Skeletal muscle satellite cell (primary cell): ENCODE results near the gene TRPM7.
"Not testable (repeated sequence)": the region's sequence is repeated elsewhere in the genome, so short reads cannot be mapped to it uniquely, and the experiment has no call there.

Experiments used
- H3K27me3 ChIP-seq: 2 replicates; pipeline ENCODE4 v1.7.0; 2013; ENCODE audit warnings: low read length; ENCODE audit not compliant: control insufficient read depth, insufficient read depth
- H3K36me3 ChIP-seq: 2 replicates; pipeline ENCODE4 v1.7.0; 2013; ENCODE audit warnings: mild to moderate bottlenecking, control low read depth, low read length; ENCODE audit not compliant: insufficient read depth
- H3K4me1 ChIP-seq: 2 replicates; pipeline ENCODE4 v1.7.0; 2013; ENCODE audit warnings: low read length; ENCODE audit not compliant: control insufficient read depth, insufficient read depth
- H3K4me2 ChIP-seq: 2 replicates; pipeline ENCODE4 v1.7.0; 2013; ENCODE audit warnings: mild to moderate bottlenecking, low read length
- H3K4me3 ChIP-seq: 2 replicates; pipeline ENCODE4 v1.7.0; 2013; ENCODE audit warnings: low read length
- H3K9ac ChIP-seq: 2 replicates; pipeline ENCODE4 v1.7.0; 2013; ENCODE audit warnings: mild to moderate bottlenecking, low read depth, low read length, moderate library complexity
- H3K9me3 ChIP-seq: replicated peaks from 2 replicates; pipeline ENCODE4 v1.7.0; 2013; ENCODE audit warnings: mild to moderate bottlenecking, control low read depth, low read length

The TRPM7 gene

DNA sequence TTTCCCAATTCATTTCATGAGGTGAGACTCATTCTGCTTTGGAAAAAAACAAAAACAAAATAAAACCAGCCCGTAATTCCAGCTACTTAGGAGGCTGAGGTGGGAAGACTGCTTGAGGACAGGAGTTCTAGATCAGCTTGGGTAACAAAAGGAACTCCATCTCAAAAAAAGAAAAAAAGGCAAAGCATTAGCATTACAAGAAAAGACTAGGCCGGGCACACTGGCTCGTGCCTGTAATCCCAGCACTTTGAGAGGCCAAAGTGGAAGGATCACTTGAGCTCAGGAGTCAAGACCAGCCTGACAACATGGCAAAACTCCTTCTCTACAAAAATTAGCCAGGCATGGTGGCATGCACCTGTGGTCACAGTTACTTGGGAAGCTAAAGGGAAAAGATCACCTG is 33.9 kb downstream of the TRPM7 start:
- Histone ChIP-seq H3K27me3 (no peaks in the 10 kb centered on the region), H3K4me1 (no peaks in the 10 kb centered on the region), H3K4me2 (no peak overlapping the region), H3K36me3 (peaks cover 62% of the 10 kb centered on the region), H3K9ac (no peak overlapping the region), H3K4me3 (no peak overlapping the region), H3K9me3 (no peaks in the 10 kb centered on the region)

DNA sequence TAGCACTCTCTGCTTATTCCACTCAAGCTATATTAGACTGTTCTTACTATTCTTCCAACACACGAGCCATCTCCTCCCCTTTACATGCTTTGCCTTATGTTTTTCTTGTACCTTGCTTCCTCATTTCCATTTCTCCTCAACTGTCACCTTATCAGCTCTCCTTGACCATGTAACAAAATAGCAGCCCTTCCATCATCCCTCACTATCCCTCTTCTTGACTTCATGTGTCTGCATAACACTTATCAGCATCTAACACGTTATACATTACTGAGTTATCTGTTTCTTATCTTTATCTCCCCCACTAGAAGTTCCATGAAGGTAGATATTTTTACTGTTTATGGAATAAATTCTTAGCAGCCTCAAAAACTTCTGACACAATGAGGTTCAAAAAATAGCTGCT is 45.3 kb downstream of the TRPM7 start:
- peaks cover 46% of the 10 kb centered on the region for H3K36me3 ChIP-seq

DNA sequence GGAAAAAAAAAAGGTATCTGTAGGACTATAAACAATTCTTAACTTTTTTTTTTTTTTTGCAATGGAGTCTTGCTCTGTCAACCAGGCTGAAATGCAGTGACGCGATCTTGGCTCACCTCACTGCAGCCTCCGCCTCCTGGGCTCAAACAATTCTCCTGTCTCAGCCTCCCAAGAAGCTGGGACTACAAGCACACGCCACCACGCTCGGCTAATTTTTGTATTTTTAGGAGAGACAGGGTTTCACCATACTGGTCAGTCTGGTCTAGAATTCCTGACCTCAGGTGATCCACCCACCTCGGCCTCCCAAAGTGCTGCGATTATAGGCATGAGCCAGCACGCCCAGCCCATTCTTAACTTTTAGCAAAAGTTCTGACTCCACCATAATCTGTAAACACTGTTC is 50.5 kb downstream of the TRPM7 start:
- Histone ChIP-seq H3K4me3 (no peak overlapping the region), H3K4me2 (no peak overlapping the region), H3K9me3 (no peaks in the 10 kb centered on the region), H3K36me3 (peaks cover 45% of the 10 kb centered on the region), H3K4me1 (peaks cover 11% of the 10 kb centered on the region), H3K27me3 (no peaks in the 10 kb centered on the region), H3K9ac (no peak overlapping the region)

More for the DNA sequence above, 45.3 kb downstream of the TRPM7 start:
- H3K9me3 ChIP-seq = no peaks in the 10 kb centered on the region
- H3K9ac ChIP-seq = no peak overlapping the region
- H3K4me2 ChIP-seq = no peak overlapping the region
- H3K4me1 ChIP-seq = no peaks in the 10 kb centered on the region
- H3K4me3 ChIP-seq = no peak overlapping the region
- no peaks in the 10 kb centered on the region for H3K27me3 ChIP-seq

DNA sequence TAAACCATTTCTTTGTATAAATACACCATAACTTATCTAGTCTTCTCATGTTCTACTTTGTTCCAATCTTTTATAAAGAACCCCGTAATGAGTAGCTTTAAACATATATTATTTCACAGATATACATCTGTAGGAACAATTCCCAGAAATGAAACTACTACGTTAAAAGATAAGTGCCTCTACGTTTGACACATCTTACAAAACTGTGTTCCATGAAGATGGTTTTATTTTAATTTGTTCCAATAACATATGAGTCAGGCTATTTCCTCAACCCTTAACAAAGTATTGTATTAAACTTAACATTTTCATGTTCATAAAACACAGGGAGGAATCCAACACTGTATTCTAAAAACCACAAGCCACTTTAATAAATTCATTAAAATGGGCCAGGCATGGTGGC is 52.9 kb downstream of the TRPM7 start:
- peak overlapping the region; percentile 40 for H3K4me2 ChIP-seq
- H3K36me3 ChIP-seq = peaks cover 50% of the 10 kb centered on the region
- no peak overlapping the region for H3K9ac ChIP-seq

DNA sequence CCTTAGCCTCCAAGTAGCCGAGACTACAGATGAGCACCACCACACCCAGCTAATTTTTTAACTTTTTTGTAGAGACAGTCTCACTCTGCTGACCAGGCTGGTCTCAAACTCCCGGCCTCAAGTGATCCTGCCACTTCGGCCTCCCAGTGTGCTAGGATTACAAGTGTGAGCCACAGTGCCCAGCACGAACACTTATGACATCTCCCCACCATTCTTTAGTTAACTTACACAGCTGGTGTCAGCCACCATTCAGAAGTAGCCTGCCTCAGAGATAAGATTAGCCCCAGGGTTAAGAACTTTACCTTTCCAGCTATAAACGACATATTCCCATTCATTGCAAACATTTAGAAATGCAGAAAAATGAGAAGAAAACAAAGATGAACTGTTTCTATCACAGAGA is 58.2 kb downstream of the TRPM7 start:
- Histone ChIP-seq H3K4me3 (no peak overlapping the region), H3K4me1 (peaks cover 10% of the 10 kb centered on the region), H3K9me3 (no peaks in the 10 kb centered on the region), H3K4me2 (no peak overlapping the region), H3K27me3 (no peaks in the 10 kb centered on the region), H3K36me3 (peaks cover 44% of the 10 kb centered on the region), H3K9ac (no peak overlapping the region)

More for the DNA sequence above, 52.9 kb downstream of the TRPM7 start:
- H3K4me3 ChIP-seq = no peak overlapping the region
- peaks cover 11% of the 10 kb centered on the region for H3K4me1 ChIP-seq
- no peaks in the 10 kb centered on the region for H3K27me3 ChIP-seq
- no peaks in the 10 kb centered on the region for H3K9me3 ChIP-seq

DNA sequence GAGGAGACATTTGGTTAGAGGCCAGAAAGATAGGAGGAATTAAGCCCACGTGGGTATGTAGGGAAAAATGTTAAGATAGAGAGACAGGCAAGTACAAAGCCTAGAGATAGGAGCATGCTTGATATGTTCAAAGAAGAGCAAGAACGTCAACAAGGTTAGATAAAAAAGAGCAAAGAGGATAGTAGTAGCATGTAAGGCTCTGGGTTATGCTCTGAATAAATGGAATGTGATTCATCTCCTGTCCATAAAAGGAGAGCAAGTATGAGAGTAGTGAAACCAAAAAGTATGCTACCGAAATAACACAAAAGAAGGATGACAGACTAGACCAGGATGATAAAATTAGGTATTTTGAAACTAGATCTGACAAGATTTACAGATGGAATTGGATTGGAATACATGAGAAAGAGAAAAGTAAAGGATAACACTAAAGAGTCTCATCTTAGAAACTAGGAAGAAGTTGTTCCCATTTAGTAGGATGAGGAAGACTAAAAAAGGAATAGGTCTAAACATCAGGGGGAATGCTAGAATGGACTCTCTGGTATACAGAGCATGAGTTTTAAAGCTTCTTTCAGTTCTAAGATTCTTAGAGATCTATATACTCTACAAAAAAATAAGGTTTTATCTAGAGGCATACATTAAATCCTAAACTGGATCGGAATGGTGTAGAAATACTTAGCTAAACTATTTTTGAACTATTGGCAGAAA is 59.1 kb downstream of the TRPM7 start:
- peaks cover 38% of the 10 kb centered on the region for H3K36me3 ChIP-seq
- no peaks in the 10 kb centered on the region for H3K9me3 ChIP-seq
- H3K4me1 ChIP-seq = peaks cover 8% of the 10 kb centered on the region
- no peak overlapping the region for H3K9ac ChIP-seq
- no peaks in the 10 kb centered on the region for H3K27me3 ChIP-seq
- no peak overlapping the region for H3K4me3 ChIP-seq
- H3K4me2 ChIP-seq = no peak overlapping the region

DNA sequence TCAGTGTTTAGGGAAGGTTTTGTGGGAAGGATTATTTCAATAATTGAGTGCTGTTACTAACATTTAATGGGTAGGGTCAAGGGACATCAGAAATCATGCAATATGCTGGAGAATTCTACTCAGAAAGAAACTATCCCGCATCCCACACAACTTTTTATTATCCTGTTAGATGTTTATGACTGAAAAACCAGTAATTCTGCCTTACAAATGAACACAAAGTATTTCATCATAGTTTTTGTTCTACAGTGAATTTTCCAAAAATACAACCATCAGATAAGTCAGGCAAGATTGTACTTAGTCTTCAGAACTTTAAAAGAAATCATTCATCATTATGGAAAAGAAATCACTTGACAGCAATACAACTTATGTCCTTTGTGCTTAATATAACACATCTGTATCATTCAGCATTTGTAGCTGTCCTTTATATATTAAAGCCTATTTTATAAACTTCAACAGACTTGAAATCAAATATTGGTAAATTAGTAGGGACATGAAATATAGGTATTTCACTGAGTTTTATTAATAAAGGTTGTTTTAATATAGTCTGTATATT is 61.9 kb downstream of the TRPM7 start:
- H3K27me3 ChIP-seq = no peaks in the 10 kb centered on the region
- no peak overlapping the region for H3K4me2 ChIP-seq
- peaks cover 8% of the 10 kb centered on the region for H3K4me1 ChIP-seq
- no peak overlapping the region for H3K9ac ChIP-seq
- no peaks in the 10 kb centered on the region for H3K9me3 ChIP-seq
- H3K36me3 ChIP-seq = peaks cover 28% of the 10 kb centered on the region
- H3K4me3 ChIP-seq = no peak overlapping the region

DNA sequence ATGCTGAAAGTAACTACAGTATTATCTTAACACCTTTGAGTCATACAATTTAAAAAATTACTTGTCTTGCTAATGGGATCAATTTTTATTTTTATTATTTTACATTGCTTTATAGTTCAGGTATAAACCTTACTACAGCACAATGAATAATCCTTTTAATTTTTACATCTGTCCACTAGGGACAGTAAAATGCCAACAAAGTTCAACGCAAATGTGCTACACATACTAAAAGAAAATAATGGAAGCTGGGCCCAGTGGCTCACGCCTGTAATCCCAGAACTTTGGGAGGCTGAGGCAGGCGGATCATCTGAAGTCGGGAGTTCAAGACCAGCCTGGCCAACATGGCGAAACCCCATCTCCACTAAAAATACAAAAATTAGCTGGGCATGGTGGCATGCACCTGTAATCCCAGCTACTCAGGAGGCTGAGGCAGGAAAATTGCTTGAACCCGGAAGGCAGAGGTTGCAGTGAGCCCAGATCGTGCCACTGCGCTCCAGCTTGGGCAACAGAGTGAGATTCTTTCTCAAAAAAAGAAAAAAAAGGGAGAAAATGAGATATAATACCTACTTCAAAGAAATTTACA is 64.1 kb downstream of the TRPM7 start:
- H3K9ac ChIP-seq, H3K4me3 ChIP-seq, H3K4me1 ChIP-seq, H3K9me3 ChIP-seq, H3K27me3 ChIP-seq, H3K4me2 ChIP-seq: not testable (repeated sequence)
- peaks cover 32% of the 10 kb centered on the region for H3K36me3 ChIP-seq

DNA sequence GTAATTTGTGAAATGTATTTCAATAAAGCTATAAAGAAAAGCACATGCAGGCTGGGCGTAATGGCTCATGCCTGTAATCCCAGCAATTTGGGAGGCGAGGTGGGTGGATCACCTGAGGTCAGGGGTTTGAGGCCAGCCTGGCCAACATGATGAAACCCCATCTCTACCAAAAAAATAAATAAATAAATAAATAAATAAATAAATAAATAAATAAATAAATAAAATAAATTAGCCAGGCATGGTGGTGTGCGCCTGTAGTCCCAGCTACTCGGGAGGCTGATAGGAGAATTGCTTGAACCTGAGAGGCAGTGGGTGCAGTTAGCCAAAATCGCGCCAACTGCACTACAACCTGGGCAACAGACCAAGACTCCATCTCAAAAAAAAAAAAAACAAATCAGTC is 69.6 kb downstream of the TRPM7 start:
- H3K27me3 ChIP-seq, H3K9ac ChIP-seq, H3K4me1 ChIP-seq, H3K4me3 ChIP-seq, H3K4me2 ChIP-seq, H3K9me3 ChIP-seq: not testable (repeated sequence)
- H3K36me3 ChIP-seq = peaks cover 43% of the 10 kb centered on the region

DNA sequence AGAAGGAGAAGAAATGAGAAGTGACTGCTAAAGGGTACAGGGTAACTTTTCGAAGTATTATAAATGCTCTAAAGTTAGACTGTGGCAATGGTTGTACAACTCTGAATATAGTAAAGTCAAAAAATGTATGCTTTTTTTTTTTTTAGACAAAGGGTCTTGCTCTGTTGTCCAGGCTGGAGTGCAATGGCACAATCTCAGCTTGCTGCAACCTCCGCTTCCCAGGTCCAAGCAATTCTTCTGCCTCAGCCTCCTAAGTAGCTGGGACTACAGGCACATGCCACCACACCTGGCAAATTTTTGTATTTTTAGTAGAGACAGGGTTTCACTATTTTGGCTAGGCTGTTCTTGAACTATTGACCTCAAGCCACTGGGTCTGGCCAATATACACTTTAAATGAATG is 70.0 kb downstream of the TRPM7 start:
- H3K27me3 ChIP-seq, H3K9me3 ChIP-seq, H3K9ac ChIP-seq, H3K4me1 ChIP-seq, H3K4me3 ChIP-seq, H3K4me2 ChIP-seq: not testable (repeated sequence)
- peaks cover 44% of the 10 kb centered on the region for H3K36me3 ChIP-seq

DNA sequence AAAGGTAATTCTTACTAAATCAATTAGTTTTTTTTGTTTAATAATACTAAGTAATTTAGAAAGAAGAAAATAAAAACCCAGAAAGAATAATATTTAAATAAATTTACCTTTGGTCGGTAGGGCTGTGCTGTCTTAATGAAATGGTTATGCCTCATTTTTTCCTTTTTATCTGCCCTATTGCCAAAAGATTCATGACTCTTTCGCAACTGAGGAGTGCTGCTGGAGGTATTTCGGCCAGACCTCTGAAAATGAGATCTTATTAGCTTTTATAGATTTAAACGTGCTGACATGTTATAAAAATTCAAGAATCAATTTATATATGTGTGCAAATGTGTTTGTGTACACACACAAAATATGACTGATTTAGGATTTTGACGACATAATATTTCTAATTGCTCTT is 73.0 kb downstream of the TRPM7 start:
- H3K36me3 ChIP-seq = peaks cover 53% of the 10 kb centered on the region
- H3K4me3 ChIP-seq = no peak overlapping the region
- H3K9ac ChIP-seq = no peak overlapping the region
- no peak overlapping the region for H3K4me2 ChIP-seq
- no peaks in the 10 kb centered on the region for H3K9me3 ChIP-seq
- H3K27me3 ChIP-seq = no peaks in the 10 kb centered on the region
- H3K4me1 ChIP-seq = no peaks in the 10 kb centered on the region

DNA sequence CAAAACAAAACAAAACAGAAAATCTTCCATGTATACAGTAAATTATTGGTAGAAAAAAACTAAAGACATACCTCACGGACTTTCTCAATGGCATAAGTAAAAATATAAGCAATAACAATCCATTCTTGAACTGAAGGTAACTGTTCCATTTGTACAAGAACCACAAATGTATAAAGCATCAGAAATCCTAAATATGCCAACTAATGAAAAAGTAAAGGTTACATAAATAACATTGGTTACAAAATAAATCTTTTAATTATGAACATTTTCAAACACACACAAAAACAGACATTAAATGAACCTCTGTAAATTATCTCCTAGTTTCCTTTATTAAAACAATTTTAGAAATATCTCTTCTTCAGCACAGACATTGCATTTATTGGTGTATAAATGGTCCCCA is 79.5 kb downstream of the TRPM7 start:
- Histone ChIP-seq H3K4me1 (no peaks in the 10 kb centered on the region), H3K36me3 (peaks cover 69% of the 10 kb centered on the region), H3K9me3 (no peaks in the 10 kb centered on the region), H3K9ac (no peak overlapping the region), H3K4me3 (no peak overlapping the region), H3K27me3 (no peaks in the 10 kb centered on the region), H3K4me2 (no peak overlapping the region)
